GM18861 (cell line): ENCODE measurements around the gene PPM1B.
A peak's percentile ranks its signal among the peaks of the same experiment; 100 is the strongest.
"Not testable (repeated sequence)": the region's sequence is repeated elsewhere in the genome, so short reads cannot be mapped to it uniquely, and the experiment has no call there.

Experiments used
- ATAC-seq: cut with Tn5 transposase; IDR thresholded peaks from one replicate; pipeline ENCODE4 v1.9.1; 2021; ENCODE audit not compliant: unreplicated experiment

Gene PPM1B

GRCh38 chr2:44246840-44247369, 78.2 kb downstream of the PPM1B start:
- no peak for ATAC-seq

GRCh38 chr2:44247924-44248323, 79.2 kb downstream of the PPM1B start:
- ATAC-seq: no peak

- ATAC-seq: not testable (repeated sequence)
These were observed 80.6 kb downstream of the PPM1B start for GRCh38 chr2:44249269-44249668.

- peak; percentile 86 for ATAC-seq
These were observed 81.7 kb downstream of the PPM1B start for GRCh38 chr2:44250376-44250775.

GRCh38 chr2:44254023-44254422, 85.3 kb downstream of the PPM1B start:
- no peak for ATAC-seq

- ATAC-seq: not testable (repeated sequence)
These were observed 87.0 kb downstream of the PPM1B start for GRCh38 chr2:44255704-44256103.

- not testable (repeated sequence) for ATAC-seq
These were observed 89.1 kb downstream of the PPM1B start for GRCh38 chr2:44257802-44258201.

GRCh38 chr2:44267269-44267795, 98.7 kb downstream of the PPM1B start:
- no peak for ATAC-seq

GRCh38 chr2:44267796-44268648, 99.3 kb downstream of the PPM1B start:
- no peak for ATAC-seq

GRCh38 chr2:44269831-44270230, 101.2 kb downstream of the PPM1B start:
- no peak for ATAC-seq

- no peak for ATAC-seq
These were observed 102.6 kb downstream of the PPM1B start for GRCh38 chr2:44271296-44271695.

GRCh38 chr2:44273076-44273475, 104.4 kb downstream of the PPM1B start:
- ATAC-seq: no peak

GRCh38 chr2:44273596-44273995, 104.9 kb downstream of the PPM1B start:
- ATAC-seq: no peak

- no peak for ATAC-seq
These were observed 107.2 kb downstream of the PPM1B start for GRCh38 chr2:44275927-44276303.

GRCh38 chr2:44277541-44277940, 108.9 kb downstream of the PPM1B start:
- ATAC-seq: no peak

GRCh38 chr2:44280869-44281268, 112.2 kb downstream of the PPM1B start:
- ATAC-seq: no peak
